HL-60 (cell line): ENCODE results near the gene TMEFF1.

ENCODE experiments used
- CTCF ChIP-seq: IDR thresholded peaks from one replicate; pipeline ENCODE4 v1.5.1; 2011; ENCODE audit warnings: low read length, control low read depth, inconsistent platforms; ENCODE audit not compliant: insufficient read depth
- GABPA ChIP-seq: IDR thresholded peaks from 2 replicates; pipeline ENCODE4 v1.6.1; 2012; ENCODE audit warnings: low read depth
- POLR2AphosphoS5 ChIP-seq: IDR thresholded peaks from 2 replicates; pipeline ENCODE4 v1.6.1; 2012; ENCODE audit warnings: low read depth
- REST ChIP-seq: IDR thresholded peaks from 2 replicates; pipeline ENCODE4 v1.6.1; 2012; ENCODE audit warnings: low read depth; ENCODE audit not compliant: insufficient replicate concordance
- SPI1 ChIP-seq: IDR thresholded peaks from 2 replicates; pipeline ENCODE4 v1.6.1; 2012; ENCODE audit warnings: low read depth, mild to moderate bottlenecking, borderline replicate concordance

- no peak for TF ChIP-seq CTCF
- TF ChIP-seq POLR2AphosphoS5: no peak
- no peak for TF ChIP-seq REST
- no peak for TF ChIP-seq SPI1
- TF ChIP-seq GABPA: no peak
Measured at GRCh38 chr9:100488177-100488576, 15.2 kb downstream of the TMEFF1 start.
